Measurements from ENCODE around the gene SH3BP4. TPM values are rescaled to one million over a fixed set of nuclear protein-coding genes. Genes with fewer than 3 reads are reported as not detected.

Gene SH3BP4
- total RNA-seq, 1 donor from 2014 or later = 29.6 TPM

DNA sequence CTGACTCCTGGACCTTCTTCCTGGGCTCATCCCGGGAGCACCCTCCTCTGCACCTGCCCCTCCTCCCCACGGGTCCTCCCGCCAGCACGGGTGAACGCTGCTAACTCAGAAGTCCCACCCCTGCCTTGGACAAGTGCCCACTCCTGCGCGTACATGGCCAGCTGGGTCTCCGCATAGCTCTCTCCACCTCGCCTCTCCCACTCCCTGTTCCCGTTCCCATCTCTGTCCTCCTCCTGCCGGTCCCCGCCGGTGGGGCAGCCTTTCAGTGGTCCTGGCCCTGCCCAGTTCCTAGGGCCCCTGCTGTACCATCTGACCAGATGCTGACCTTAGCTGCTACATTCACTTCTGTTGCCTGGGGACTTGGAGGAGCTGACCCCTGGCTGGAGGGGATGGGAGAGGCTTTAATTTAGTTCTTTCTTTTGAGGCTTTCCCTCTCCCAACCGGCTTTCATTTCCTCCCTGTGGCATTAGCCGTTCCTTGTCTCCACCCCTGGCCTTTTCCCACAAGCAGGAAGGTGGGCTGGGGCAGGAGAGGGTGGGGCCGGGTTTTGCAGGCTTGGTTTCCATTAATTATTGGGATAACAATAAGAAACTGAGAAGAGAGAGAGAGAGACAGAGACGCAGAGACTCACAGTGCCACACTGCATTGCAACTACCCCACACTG, 136.1 kb downstream of the SH3BP4 start:
- ATAC-seq (peak; percentile 55), DNase-seq (peak; percentile 69)
- H3K9me3 ChIP-seq = no peaks in the 10 kb centered on the region
- H3K36me3 ChIP-seq = no peaks in the 10 kb centered on the region
- TF ChIP-seq, protein P1, sequence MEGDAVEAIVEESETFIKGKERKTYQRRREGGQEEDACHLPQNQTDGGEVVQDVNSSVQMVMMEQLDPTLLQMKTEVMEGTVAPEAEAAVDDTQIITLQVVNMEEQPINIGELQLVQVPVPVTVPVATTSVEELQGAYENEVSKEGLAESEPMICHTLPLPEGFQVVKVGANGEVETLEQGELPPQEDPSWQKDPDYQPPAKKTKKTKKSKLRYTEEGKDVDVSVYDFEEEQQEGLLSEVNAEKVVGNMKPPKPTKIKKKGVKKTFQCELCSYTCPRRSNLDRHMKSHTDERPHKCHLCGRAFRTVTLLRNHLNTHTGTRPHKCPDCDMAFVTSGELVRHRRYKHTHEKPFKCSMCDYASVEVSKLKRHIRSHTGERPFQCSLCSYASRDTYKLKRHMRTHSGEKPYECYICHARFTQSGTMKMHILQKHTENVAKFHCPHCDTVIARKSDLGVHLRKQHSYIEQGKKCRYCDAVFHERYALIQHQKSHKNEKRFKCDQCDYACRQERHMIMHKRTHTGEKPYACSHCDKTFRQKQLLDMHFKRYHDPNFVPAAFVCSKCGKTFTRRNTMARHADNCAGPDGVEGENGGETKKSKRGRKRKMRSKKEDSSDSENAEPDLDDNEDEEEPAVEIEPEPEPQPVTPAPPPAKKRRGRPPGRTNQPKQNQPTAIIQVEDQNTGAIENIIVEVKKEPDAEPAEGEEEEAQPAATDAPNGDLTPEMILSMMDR (IDR thresholded peaks at IDR 0.05) = peak; percentile 4
- intact Hi-C loops (cut with DNase I) = no loop called here
- H3K4me1 ChIP-seq = no peaks in the 10 kb centered on the region
- H3K4me3 ChIP-seq = no peak overlapping the region
- peaks cover 6% of the 10 kb centered on the region for H3K27me3 ChIP-seq
- no peak overlapping the region for H3K27ac ChIP-seq

DNA sequence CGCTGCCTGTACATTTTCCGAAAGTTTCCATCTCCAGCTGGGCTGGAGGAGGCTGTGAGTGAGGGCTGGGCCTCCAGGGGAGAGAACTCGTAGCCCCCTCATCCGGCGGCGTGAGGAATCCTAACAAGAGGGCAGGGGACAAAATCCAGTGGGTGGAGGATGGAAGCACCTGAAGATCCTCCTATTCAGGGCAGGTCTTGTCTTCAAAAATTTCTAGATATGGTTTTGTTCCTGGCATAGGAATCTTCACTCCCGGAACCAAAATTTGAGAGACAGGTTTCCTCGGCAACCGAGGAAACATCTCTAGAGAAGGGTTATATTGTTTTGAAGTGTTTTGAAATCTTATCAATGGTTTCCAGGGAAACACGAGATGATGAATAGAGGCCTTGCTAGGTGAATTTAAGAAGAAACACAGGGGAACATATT, 136.7 kb downstream of the SH3BP4 start:
- H3K27ac ChIP-seq = no peak overlapping the region
- peak; percentile 7 for ATAC-seq
- intact Hi-C loops (cut with DNase I) = no loop called here
- TF ChIP-seq, protein P1 (IDR thresholded peaks at IDR 0.05) = no peak
- no peak for DNase-seq
- H3K4me1 ChIP-seq = no peaks in the 10 kb centered on the region
- H3K4me3 ChIP-seq = no peak overlapping the region
- no peaks in the 10 kb centered on the region for H3K36me3 ChIP-seq
- no peaks in the 10 kb centered on the region for H3K9me3 ChIP-seq
- H3K27me3 ChIP-seq = peaks cover 6% of the 10 kb centered on the region

DNA sequence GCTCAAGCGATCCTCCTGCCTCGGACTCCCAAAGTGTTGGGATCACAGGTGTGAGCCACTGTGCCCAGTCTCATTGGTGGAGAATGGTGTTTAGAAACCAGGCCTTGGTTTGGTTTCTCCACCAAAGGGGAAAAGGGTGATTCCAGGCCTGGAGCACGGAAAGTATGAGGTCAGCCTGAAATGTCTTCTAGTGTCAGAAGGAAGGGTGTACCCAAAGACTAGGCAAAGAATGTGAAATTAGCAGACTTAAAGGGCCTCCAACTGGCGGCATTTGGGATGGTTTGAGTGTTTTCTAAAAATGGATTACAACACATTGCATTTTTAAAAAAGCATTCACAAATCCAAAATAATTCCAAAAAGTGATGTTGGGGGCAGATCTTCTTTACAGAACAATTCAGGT, 139.6 kb downstream of the SH3BP4 start:
- H3K4me3 ChIP-seq = no peak overlapping the region
- H3K36me3 ChIP-seq = no peaks in the 10 kb centered on the region
- ATAC-seq = no peak
- intact Hi-C loops (cut with DNase I) = no loop called here
- H3K27ac ChIP-seq = no peak overlapping the region
- no peaks in the 10 kb centered on the region for H3K9me3 ChIP-seq
- no peaks in the 10 kb centered on the region for H3K4me1 ChIP-seq
- no peak for DNase-seq
- TF ChIP-seq, protein P1 (IDR thresholded peaks at IDR 0.05) = no peak
- H3K27me3 ChIP-seq = peaks cover 6% of the 10 kb centered on the region

DNA sequence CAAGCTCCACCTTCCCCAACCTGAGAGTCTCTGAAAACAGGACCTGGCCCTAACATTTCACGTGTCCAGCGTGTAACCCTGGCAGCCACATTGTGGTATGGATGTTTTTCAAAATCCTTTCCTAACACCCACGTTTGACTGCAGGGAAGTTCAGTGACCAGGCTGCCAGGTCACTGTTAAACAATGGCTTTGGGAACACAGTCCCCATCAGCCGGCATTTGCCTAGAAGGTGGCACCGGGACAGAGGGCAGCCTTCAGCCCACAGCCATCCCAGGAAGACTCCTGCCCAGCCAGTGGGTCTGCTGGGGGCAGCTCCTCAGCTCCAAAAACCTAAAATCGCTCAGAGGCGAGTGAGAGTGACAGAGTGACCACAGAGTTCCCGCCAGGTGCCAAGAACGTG, 140.2 kb downstream of the SH3BP4 start:
- no peak overlapping the region for H3K4me3 ChIP-seq
- TF ChIP-seq, protein P1 (IDR thresholded peaks at IDR 0.05) = no peak

DNA sequence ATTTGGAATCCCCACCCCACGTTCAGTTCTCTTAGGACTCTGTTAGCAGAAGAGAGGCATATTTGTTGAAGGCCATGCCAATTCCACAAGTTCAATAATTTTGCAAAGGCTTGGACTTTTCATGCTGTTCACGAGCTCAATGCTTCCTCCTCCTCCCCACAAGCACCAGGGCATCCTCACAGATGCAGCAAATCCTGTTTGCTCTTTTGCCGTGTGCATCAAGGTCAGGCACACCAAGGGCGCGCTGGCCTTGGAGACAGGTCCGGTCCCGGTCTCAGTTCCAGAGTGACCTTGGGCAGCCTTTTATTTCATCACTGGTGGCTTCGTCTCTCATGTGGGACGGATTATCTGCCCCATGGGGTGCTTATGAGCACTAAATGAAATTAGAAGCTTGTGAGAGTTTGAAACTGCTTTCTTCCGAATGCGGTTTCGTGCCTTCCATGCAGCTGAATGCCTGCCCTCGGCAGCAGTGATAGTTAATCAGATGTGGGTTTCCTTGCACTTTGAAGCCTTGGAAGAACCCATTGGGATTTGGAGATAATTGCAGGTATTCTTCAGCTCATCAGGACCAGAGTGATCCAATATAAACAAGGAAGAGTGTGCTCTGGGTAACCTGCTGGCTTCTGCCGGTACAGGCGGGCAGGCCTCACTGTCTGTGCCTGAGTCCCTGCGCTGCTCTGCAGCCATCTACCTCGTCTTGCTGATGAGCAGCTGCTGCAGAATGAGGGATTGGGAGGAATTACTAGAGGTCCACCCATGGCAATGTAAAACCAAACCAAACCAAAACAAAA, 140.8 kb downstream of the SH3BP4 start:
- Histone ChIP-seq H3K27ac (no peak overlapping the region), H3K4me1 (no peaks in the 10 kb centered on the region), H3K4me3 (no peak overlapping the region), H3K36me3 (no peaks in the 10 kb centered on the region), H3K9me3 (no peaks in the 10 kb centered on the region), H3K27me3 (peaks cover 6% of the 10 kb centered on the region)
- ATAC-seq (no peak), DNase-seq (no peak)
- TF ChIP-seq, protein P1 (IDR thresholded peaks at IDR 0.05) = no peak
- intact Hi-C loops (cut with DNase I) = no loop called here

More for the DNA sequence above, 140.2 kb downstream of the SH3BP4 start:
- H3K27ac ChIP-seq = no peak overlapping the region
- no peaks in the 10 kb centered on the region for H3K36me3 ChIP-seq
- DNase-seq (no peak), ATAC-seq (no peak)
- intact Hi-C loops (cut with DNase I) = no loop called here
- no peaks in the 10 kb centered on the region for H3K9me3 ChIP-seq
- peaks cover 6% of the 10 kb centered on the region for H3K27me3 ChIP-seq
- no peaks in the 10 kb centered on the region for H3K4me1 ChIP-seq

Measured in upper lobe of right lung (tissue), 1 donor.